Activated T-cell treated with anti-CD3 and anti-CD28 coated beads, Interleukin-2, amount 50 U/mL, for 24 hours (primary cell): ENCODE measurements around the gene SLC9A3.

Source experiments
- DNase-seq: peaks from one replicate; pipeline ENCODE4 v3.0.0-alpha.2; 2020
- H3K27ac Mint-ChIP-seq: 2 replicates; pipeline ENCODE4 v1.8.0; 2020; ENCODE audit warnings: mild to moderate bottlenecking, mixed read lengths
- H3K27me3 Mint-ChIP-seq: 2 replicates; pipeline ENCODE4 v1.8.0; 2020; ENCODE audit warnings: mixed read lengths
- H3K36me3 Mint-ChIP-seq: 2 replicates; pipeline ENCODE4 v1.8.0; 2020; ENCODE audit warnings: low read depth, mixed read lengths
- H3K4me1 Mint-ChIP-seq: 2 replicates; pipeline ENCODE4 v1.8.0; 2020; ENCODE audit warnings: low read depth, mixed read lengths
- H3K4me3 Mint-ChIP-seq: 2 replicates; pipeline ENCODE4 v1.8.0; 2020; ENCODE audit warnings: mild to moderate bottlenecking, moderate library complexity, mixed read lengths
- H3K9me3 Mint-ChIP-seq: 2 replicates; pipeline ENCODE4 v1.8.0; 2020; ENCODE audit warnings: mixed read lengths

The SLC9A3 gene

GRCh38 chr5:428219-428618, 96.0 kb downstream of the SLC9A3 start:
- Mint-ChIP-seq H3K4me3 (no peak overlapping the region), H3K36me3 (peaks cover 22% of the 10 kb centered on the region), H3K27ac (no peak overlapping the region), H3K9me3 (no peaks in the 10 kb centered on the region), H3K27me3 (peaks cover 7% of the 10 kb centered on the region), H3K4me1 (peaks cover 25% of the 10 kb centered on the region)
- DNase-seq, result no peak

DNA sequence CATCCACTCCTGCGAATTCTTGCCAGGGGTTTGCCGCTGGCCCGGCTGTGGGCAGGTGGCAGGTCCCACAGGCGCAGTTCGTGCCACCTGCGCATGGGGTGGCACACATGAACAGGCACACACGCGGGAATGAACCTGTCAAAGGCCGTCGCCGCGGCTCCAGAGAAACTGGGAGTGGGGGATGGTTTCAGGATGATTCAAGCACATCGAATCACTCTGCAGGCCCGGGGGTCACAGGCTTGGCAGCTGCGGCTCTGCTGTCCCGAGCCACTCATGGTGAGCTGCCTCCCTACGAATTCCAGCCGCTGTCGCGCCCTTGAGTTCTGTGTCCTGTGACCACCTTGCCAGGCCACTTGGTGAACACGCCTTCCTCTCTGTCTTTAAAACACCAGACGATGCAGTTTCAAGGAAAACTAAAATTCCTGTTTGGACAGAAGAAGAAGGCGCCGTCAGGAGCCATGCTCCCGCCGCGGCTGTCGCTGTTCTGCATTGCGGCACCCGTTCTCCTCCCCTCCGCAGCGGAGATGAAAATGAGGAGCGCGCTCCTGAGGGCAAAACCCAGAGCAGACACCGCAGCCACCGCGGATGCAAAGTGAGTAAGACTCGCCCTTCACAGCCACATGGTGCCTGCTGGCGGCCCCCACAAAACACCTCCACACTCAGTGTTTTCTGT, 96.7 kb downstream of the SLC9A3 start:
- Mint-ChIP-seq H3K27me3 (peaks cover 7% of the 10 kb centered on the region), H3K9me3 (no peaks in the 10 kb centered on the region), H3K27ac (no peak overlapping the region), H3K4me1 (peaks cover 29% of the 10 kb centered on the region), H3K36me3 (peaks cover 26% of the 10 kb centered on the region), H3K4me3 (no peak overlapping the region)
- no peak for DNase-seq

- Mint-ChIP-seq H3K27me3 (peaks cover 7% of the 10 kb centered on the region), H3K9me3 (no peaks in the 10 kb centered on the region), H3K27ac (peak overlapping the region; percentile 12), H3K36me3 (peaks cover 24% of the 10 kb centered on the region), H3K4me3 (no peak overlapping the region), H3K4me1 (peaks cover 28% of the 10 kb centered on the region)
- DNase-seq, result no peak
Measured at GRCh38 chr5:426392-426976, 97.8 kb downstream of the SLC9A3 start.

DNA sequence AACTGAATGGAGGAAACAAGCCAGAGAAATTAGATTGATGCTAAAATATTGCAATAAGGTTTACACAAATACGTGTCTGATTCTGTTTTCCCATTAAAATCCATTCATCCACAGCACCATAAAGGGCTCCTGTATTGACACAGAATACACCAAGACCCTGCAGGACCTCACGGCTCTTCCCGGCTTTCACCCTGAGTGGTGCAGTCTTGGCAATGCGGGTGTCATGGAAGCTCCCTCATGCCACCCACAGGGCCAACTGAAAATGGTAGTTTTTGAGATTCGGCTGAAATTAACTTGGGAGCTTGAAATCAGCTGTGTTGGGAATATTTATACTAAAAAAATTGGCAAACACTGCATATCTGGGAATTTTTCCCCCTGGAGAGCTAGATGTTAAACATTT, 98.5 kb downstream of the SLC9A3 start:
- Mint-ChIP-seq H3K9me3 (no peaks in the 10 kb centered on the region), H3K27ac (no peak overlapping the region), H3K36me3 (peaks cover 24% of the 10 kb centered on the region), H3K27me3 (peaks cover 7% of the 10 kb centered on the region), H3K4me1 (peaks cover 26% of the 10 kb centered on the region), H3K4me3 (no peak overlapping the region)
- DNase-seq, result peak; percentile 37

DNA sequence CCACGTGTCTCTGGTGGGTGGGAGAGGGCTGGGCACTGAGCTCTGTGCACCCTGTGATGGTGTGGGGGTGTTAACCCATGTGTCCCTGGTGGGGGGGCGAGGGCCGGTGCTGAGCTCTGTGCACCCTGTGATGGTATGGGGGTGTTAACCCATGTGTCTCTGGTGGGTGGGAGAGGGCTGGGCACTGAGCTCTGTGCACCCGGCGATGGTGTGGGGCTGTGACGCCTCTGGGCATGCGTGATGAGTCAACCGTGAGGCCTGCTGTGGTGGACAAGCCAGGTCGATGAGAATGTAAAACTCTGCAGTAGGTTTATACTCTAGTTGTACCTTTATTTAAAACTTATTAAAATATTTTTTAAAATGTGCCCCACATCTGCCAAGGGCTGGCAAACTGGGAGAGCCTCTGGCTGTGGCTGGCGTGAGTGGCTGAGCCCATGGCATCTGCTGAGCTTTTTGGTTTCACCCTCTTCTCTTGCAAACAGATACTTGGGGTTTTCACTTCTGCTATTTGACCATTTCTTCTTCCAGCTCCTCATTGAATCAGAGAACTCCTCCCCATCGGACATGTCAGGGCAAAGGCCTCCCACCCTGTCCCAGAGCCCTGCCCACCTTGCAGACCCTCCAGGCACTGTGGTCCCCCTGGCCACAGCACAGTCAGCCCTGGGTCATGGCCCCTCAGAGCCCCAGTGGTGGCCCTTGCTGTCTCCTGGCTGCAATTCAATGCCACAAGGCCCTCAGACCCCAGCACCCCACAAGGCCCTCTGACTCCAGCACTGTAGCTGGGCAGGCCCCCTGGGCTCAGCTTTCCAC, 99.7 kb downstream of the SLC9A3 start:
- peaks cover 24% of the 10 kb centered on the region for H3K4me1 Mint-ChIP-seq
- DNase-seq, result peak; percentile 29

GRCh38 chr5:423626-424261, 100.5 kb downstream of the SLC9A3 start:
- no peak overlapping the region for H3K4me3 Mint-ChIP-seq
- H3K36me3 Mint-ChIP-seq, result peaks cover 23% of the 10 kb centered on the region
- DNase-seq, result peak; percentile 28
- peak overlapping the region; percentile 72 for H3K27ac Mint-ChIP-seq
- no peaks in the 10 kb centered on the region for H3K9me3 Mint-ChIP-seq
- H3K27me3 Mint-ChIP-seq, result peaks cover 4% of the 10 kb centered on the region
- peaks cover 23% of the 10 kb centered on the region for H3K4me1 Mint-ChIP-seq

More for the DNA sequence above, 99.7 kb downstream of the SLC9A3 start:
- Mint-ChIP-seq H3K36me3 (peaks cover 26% of the 10 kb centered on the region), H3K4me3 (no peak overlapping the region), H3K27me3 (peaks cover 4% of the 10 kb centered on the region), H3K27ac (peak overlapping the region; percentile 26), H3K9me3 (no peaks in the 10 kb centered on the region)

DNA sequence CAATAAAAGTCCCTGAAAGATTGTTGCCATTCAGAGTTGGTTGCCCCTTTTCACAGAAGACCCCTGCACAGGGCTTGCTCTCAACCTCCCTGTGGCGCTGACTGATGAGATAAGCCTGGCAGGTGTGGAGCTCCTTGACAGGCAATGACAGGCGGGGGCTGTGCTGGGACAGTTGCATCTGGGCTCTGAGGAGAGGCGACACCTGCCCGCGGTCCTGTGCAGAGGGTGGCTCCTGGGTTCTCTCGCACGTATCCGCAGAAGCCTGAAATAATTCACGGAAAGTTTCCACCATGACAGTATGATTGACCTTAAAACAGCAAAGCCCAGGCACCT, 101.0 kb downstream of the SLC9A3 start:
- Mint-ChIP-seq H3K9me3 (no peaks in the 10 kb centered on the region), H3K4me1 (peaks cover 23% of the 10 kb centered on the region), H3K27ac (peak overlapping the region; percentile 72), H3K4me3 (no peak overlapping the region), H3K36me3 (peaks cover 24% of the 10 kb centered on the region), H3K27me3 (peaks cover 4% of the 10 kb centered on the region)
- DNase-seq, result no peak

DNA sequence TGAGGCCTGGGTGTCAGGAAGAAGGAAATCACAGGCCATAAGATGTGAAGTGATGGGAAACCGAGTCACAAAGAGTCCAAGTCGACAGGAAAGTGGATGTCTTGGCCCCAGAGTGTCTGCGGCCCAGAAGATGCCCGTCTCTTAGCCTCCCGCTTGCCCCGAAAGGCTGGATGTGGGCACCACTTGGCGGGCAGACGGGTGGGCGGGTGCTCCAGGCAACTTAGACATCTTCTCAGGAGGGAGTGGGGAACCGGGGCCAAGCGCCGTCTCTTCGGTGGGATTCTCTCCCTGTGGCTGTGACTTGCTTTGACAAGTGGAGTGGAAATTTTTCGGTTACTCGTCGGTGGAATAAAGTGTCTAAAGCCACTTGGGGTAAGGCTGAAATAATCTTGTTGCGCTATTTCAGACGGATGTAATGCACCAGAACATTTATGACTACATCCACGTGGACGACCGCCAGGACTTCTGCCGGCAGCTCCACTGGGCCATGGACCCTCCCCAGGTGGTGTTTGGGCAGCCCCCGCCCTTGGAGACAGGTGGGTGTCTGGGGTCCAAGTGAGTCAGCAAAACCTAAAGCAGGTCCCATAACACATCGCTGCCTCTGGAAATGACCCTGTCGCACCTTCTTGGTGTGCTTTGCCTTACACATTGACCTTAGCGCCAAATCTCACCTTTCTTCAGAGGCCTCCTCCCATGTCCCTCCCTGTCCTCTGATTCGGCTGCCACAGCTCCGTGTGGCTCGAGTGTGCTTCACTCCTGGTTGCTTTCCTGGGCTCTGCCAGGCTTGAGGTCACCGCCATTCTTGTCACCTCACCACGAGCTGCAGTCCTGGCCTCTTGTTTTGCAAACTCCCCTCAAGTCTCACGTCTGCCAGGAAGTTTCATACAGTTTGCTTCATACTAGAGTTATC, 101.7 kb downstream of the SLC9A3 start:
- DNase-seq, result no peak
- H3K27ac Mint-ChIP-seq, result peak overlapping the region; percentile 72
- peaks cover 19% of the 10 kb centered on the region for H3K4me1 Mint-ChIP-seq
- no peaks in the 10 kb centered on the region for H3K9me3 Mint-ChIP-seq
- no peak overlapping the region for H3K4me3 Mint-ChIP-seq
- H3K36me3 Mint-ChIP-seq, result peaks cover 19% of the 10 kb centered on the region
- H3K27me3 Mint-ChIP-seq, result peaks cover 4% of the 10 kb centered on the region

DNA sequence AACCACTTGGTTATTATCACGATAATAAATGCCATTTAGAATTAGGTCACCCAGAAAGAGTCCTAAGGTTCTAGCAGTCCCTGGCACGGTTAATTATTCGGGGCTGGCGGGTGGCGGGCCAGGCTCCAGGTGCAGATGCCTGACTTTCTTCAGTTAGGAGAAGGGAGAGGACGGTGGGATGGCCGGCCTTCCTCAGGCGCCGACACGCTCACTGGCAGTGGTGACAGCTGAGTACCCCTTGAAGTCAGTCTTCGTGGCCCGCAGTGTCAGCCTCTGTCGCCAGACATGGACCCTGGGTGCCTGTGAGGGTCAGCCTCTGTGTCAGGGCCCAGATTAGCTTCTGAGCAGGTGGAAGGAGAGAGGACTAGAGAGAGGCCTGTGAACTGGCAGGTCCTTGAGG, 102.3 kb downstream of the SLC9A3 start:
- H3K4me3 Mint-ChIP-seq, result no peak overlapping the region
- H3K9me3 Mint-ChIP-seq, result no peaks in the 10 kb centered on the region
- peaks cover 4% of the 10 kb centered on the region for H3K27me3 Mint-ChIP-seq

GRCh38 chr5:421287-421880, 102.9 kb downstream of the SLC9A3 start:
- peaks cover 19% of the 10 kb centered on the region for H3K36me3 Mint-ChIP-seq
- peaks cover 4% of the 10 kb centered on the region for H3K27me3 Mint-ChIP-seq
- peaks cover 23% of the 10 kb centered on the region for H3K4me1 Mint-ChIP-seq
- no peak overlapping the region for H3K27ac Mint-ChIP-seq
- no peaks in the 10 kb centered on the region for H3K9me3 Mint-ChIP-seq
- DNase-seq, result no peak
- H3K4me3 Mint-ChIP-seq, result no peak overlapping the region

More for the DNA sequence above, 102.3 kb downstream of the SLC9A3 start:
- no peak for DNase-seq
- Mint-ChIP-seq H3K4me1 (peaks cover 19% of the 10 kb centered on the region), H3K27ac (no peak overlapping the region), H3K36me3 (peaks cover 19% of the 10 kb centered on the region)

DNA sequence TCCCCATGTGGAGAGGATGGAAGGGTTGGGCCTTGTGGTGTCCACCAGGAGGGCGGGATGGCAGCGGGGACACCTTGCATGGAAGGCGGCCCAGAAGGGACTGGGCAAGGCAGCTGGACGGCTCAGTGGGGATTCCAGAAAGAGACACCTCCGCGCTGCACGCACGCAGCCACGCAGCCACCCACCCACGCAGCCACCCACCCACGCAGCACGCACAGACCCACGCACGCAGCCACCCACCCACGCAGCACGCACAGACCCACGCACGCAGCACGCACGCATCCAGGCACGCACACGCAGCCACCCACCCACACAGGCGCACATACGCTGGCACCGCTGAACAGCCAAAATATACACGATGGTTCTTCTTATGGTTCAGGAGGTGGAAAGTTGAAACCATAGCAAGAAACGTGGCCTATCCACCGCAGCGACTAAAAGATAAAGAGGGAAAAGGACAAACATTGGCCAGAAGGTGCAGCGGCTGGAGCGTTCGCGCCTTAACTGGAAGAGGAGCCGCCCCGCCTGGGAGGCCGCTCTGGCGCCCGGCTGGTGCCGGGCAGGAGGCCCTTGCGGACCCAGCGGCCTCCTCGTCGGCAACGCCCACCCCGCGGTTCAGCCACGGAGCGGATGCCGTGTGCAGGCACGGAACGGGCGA, 103.5 kb downstream of the SLC9A3 start:
- Mint-ChIP-seq H3K27ac (no peak overlapping the region), H3K4me1 (peaks cover 28% of the 10 kb centered on the region), H3K9me3 (no peaks in the 10 kb centered on the region), H3K27me3 (no peaks in the 10 kb centered on the region), H3K4me3 (no peak overlapping the region), H3K36me3 (peaks cover 19% of the 10 kb centered on the region)
- DNase-seq, result no peak
